HEK293 (cell line): ENCODE data around the gene GGN.
"Not testable (repeated sequence)": the region's sequence is repeated elsewhere in the genome, so short reads cannot be mapped to it uniquely, and the experiment has no call there.

Experiments
- CTCF ChIA-PET: fragments of 350-600 bp; formaldehyde crosslinking; extraction: SDS; loops from one replicate; lab custom pipeline; 2021; ENCODE audit warnings: antibody characterized with exemption; lab: Yijun Ruan, JAX
- POLR2A ChIA-PET: fragments of 300-600 bp; formaldehyde crosslinking; extraction: SDS; loops from one replicate; lab custom pipeline; 2020; ENCODE audit warnings: antibody characterized with exemption, inconsistent platforms; lab: Yijun Ruan, JAX
- H3K27ac ChIP-seq: fragments of 200-500 bp; sonication (Bioruptor generic); 2 replicates; pipeline ENCODE4 v1.5.1; 2014; ENCODE audit warnings: low read depth, low read length, control low read depth, inconsistent platforms; ENCODE audit errors: extremely low read depth
- H3K36me3 ChIP-seq, 2 experiments: fragments of 200-500 bp in 1 of 2; sonication (Bioruptor generic) in 1 of 2; 1 replicate in 1 of 2; 2 replicates in 1 of 2; pipeline ENCODE4 v1.5.1; 2014 to 2017; ENCODE audit warnings: inconsistent platforms in 2 of 2, low read length in 2 of 2; ENCODE audit not compliant: control insufficient read depth in 2 of 2, insufficient read depth in 1 of 2
- H3K4me1 ChIP-seq: fragments of 200-500 bp; sonication (Bioruptor generic); 2 replicates; pipeline ENCODE4 v1.5.1; 2014; ENCODE audit warnings: mild to moderate bottlenecking, low read length, inconsistent platforms; ENCODE audit not compliant: control insufficient read depth, insufficient read depth
- H3K4me3 ChIP-seq: 2 replicates; pipeline ENCODE4 v1.5.1; 2011; ENCODE audit warnings: low read depth, mild to moderate bottlenecking, control low read depth, low read length, moderate library complexity
- H3K9me3 ChIP-seq: fragments of 200-500 bp; sonication (Bioruptor generic); 2 replicates; pipeline ENCODE4 v1.5.1; 2014; ENCODE audit warnings: low read depth, low read length, inconsistent platforms; ENCODE audit not compliant: control insufficient read depth, insufficient read depth
- HOXD13 ChIP-seq: sonication (generic); formaldehyde crosslinking; IDR thresholded peaks from 2 replicates; pipeline ENCODE4 v1.8.0; 2022; ENCODE audit warnings: missing genetic modification reagents, borderline replicate concordance
- IKZF3 ChIP-seq: fragments of 450-650 bp; IDR thresholded peaks from 2 replicates; pipeline ENCODE4 v1.5.0; 2018; ENCODE audit warnings: missing biosample characterization, mild to moderate bottlenecking, missing genetic modification characterization, moderate library complexity
- INSM2 ChIP-seq: fragments of 450-650 bp; formaldehyde crosslinking; IDR thresholded peaks from 2 replicates; pipeline ENCODE4 v1.5.1; 2016; ENCODE audit warnings: missing biosample characterization, missing genetic modification characterization
- KLF1 ChIP-seq: fragments of 450-650 bp; formaldehyde crosslinking; IDR thresholded peaks from 2 replicates; pipeline ENCODE4 v1.5.1; 2016; ENCODE audit warnings: missing biosample characterization, missing genetic modification characterization
- KLF9 ChIP-seq: fragments of 450-650 bp; formaldehyde crosslinking; IDR thresholded peaks from 2 replicates; pipeline ENCODE4 v1.5.1; 2016; ENCODE audit warnings: missing biosample characterization, missing genetic modification characterization, low read depth
- MYNN ChIP-seq: fragments of 450-650 bp; formaldehyde crosslinking; IDR thresholded peaks from 2 replicates; pipeline ENCODE4 v1.5.1; 2016; ENCODE audit warnings: missing biosample characterization, missing genetic modification characterization, borderline replicate concordance
- SP7 ChIP-seq: fragments of 450-650 bp; formaldehyde crosslinking; IDR thresholded peaks from 2 replicates; pipeline ENCODE4 v1.5.1; 2016; ENCODE audit warnings: missing biosample characterization, missing genetic modification characterization
- WT1 ChIP-seq: fragments of 450-650 bp; formaldehyde crosslinking; IDR thresholded peaks from 2 replicates; pipeline ENCODE4 v1.5.1; 2016; ENCODE audit warnings: missing biosample characterization, missing genetic modification characterization
- ZBTB17 ChIP-seq: fragments of 450-650 bp; formaldehyde crosslinking; IDR thresholded peaks from 2 replicates; pipeline ENCODE4 v1.5.1; 2016; ENCODE audit warnings: missing biosample characterization, missing genetic modification characterization
- ZBTB26 ChIP-seq: fragments of 450-650 bp; formaldehyde crosslinking; optimal IDR thresholded peaks from 2 replicates; pipeline ENCODE3; 2016; ENCODE audit warnings: missing biosample characterization, mild to moderate bottlenecking, missing genetic modification characterization
- ZIC2 ChIP-seq: fragments of 450-650 bp; formaldehyde crosslinking; IDR thresholded peaks from 2 replicates; pipeline ENCODE4 v1.5.1; 2016; ENCODE audit warnings: missing biosample characterization, missing genetic modification characterization
- ZNF121 ChIP-seq: fragments of 450-650 bp; formaldehyde crosslinking; IDR thresholded peaks from 2 replicates; pipeline ENCODE4 v1.5.1; 2016; ENCODE audit warnings: missing biosample characterization, missing genetic modification characterization
- ZNF146 ChIP-seq: fragments of 450-650 bp; formaldehyde crosslinking; IDR thresholded peaks from 2 replicates; pipeline ENCODE4 v1.5.1; 2016; ENCODE audit warnings: missing biosample characterization, missing genetic modification characterization
- ZNF175 ChIP-seq: fragments of 450-650 bp; formaldehyde crosslinking; IDR thresholded peaks from 2 replicates; pipeline ENCODE4 v1.5.1; 2016; ENCODE audit warnings: missing biosample characterization, missing genetic modification characterization
- ZNF202 ChIP-seq: fragments of 450-650 bp; formaldehyde crosslinking; IDR thresholded peaks from 2 replicates; pipeline ENCODE4 v1.5.1; 2016; ENCODE audit warnings: missing biosample characterization, missing genetic modification characterization, borderline replicate concordance
- ZNF23 ChIP-seq: fragments of 450-650 bp; formaldehyde crosslinking; IDR thresholded peaks from 2 replicates; pipeline ENCODE4 v1.5.1; 2016; ENCODE audit warnings: missing biosample characterization, missing genetic modification characterization, borderline replicate concordance
- ZNF311 ChIP-seq: fragments of 450-650 bp; formaldehyde crosslinking; IDR thresholded peaks from 2 replicates; pipeline ENCODE4 v1.5.1; 2017; ENCODE audit warnings: missing biosample characterization, missing genetic modification characterization, borderline replicate concordance
- ZNF362 ChIP-seq: fragments of 450-650 bp; formaldehyde crosslinking; IDR thresholded peaks from 2 replicates; pipeline ENCODE4 v1.5.1; 2016; ENCODE audit warnings: missing biosample characterization, missing genetic modification characterization
- ZNF510 ChIP-seq: fragments of 450-650 bp; formaldehyde crosslinking; IDR thresholded peaks from 2 replicates; pipeline ENCODE4 v1.5.1; 2018; ENCODE audit warnings: mild to moderate bottlenecking, missing genetic modification characterization, missing biosample characterization; ENCODE audit not compliant: insufficient replicate concordance
- ZNF514 ChIP-seq: fragments of 450-650 bp; formaldehyde crosslinking; IDR thresholded peaks from 2 replicates; pipeline ENCODE4 v1.5.1; 2016; ENCODE audit warnings: missing biosample characterization, missing genetic modification characterization
- ZNF544 ChIP-seq: fragments of 450-650 bp; formaldehyde crosslinking; IDR thresholded peaks from 2 replicates; pipeline ENCODE4 v1.5.0; 2017; ENCODE audit warnings: missing biosample characterization, missing genetic modification characterization
- ZNF600 ChIP-seq: fragments of 450-650 bp; formaldehyde crosslinking; IDR thresholded peaks from 2 replicates; pipeline ENCODE4 v1.5.1; 2016; ENCODE audit warnings: missing biosample characterization, missing genetic modification characterization
- ZNF624 ChIP-seq: fragments of 450-650 bp; formaldehyde crosslinking; IDR thresholded peaks from 2 replicates; pipeline ENCODE4 v1.5.1; 2017; ENCODE audit warnings: missing biosample characterization, missing genetic modification characterization
- ZNF629 ChIP-seq: fragments of 450-650 bp; formaldehyde crosslinking; IDR thresholded peaks from 2 replicates; pipeline ENCODE4 v1.5.1; 2017; ENCODE audit warnings: missing biosample characterization, missing genetic modification characterization
- ZNF660 ChIP-seq: fragments of 450-650 bp; IDR thresholded peaks from 2 replicates; pipeline ENCODE4 v1.5.1; 2018; ENCODE audit warnings: missing biosample characterization, mild to moderate bottlenecking, missing genetic modification characterization
- ZNF670 ChIP-seq: fragments of 450-650 bp; formaldehyde crosslinking; IDR thresholded peaks from 2 replicates; pipeline ENCODE4 v1.5.1; 2016; ENCODE audit warnings: missing biosample characterization, missing genetic modification characterization, low read depth
- ZNF777 ChIP-seq: fragments of 450-650 bp; formaldehyde crosslinking; IDR thresholded peaks from 2 replicates; pipeline ENCODE4 v1.5.1; 2017; ENCODE audit warnings: missing biosample characterization, missing genetic modification characterization, borderline replicate concordance
- ZNF792 ChIP-seq: fragments of 450-650 bp; formaldehyde crosslinking; IDR thresholded peaks from 2 replicates; pipeline ENCODE4 v1.5.1; 2016; ENCODE audit warnings: missing biosample characterization, missing genetic modification characterization
- ZXDB ChIP-seq: fragments of 450-650 bp; formaldehyde crosslinking; IDR thresholded peaks from 2 replicates; pipeline ENCODE4 v1.5.1; 2016; ENCODE audit warnings: missing biosample characterization, missing genetic modification characterization

GGN gene

GRCh38 chr19:38362946-38363688 is 24.7 kb downstream of the GGN start:
- H3K4me1 ChIP-seq, H3K27ac ChIP-seq, H3K9me3 ChIP-seq, H3K4me3 ChIP-seq, H3K36me3 ChIP-seq: not testable (repeated sequence)
- POLR2A ChIA-PET = interaction anchor here (0.9 to 2.8 kb wide), 6 partner anchors 11 to 256 kb away, joined by 3 to 49 read pairs (median 8); partner anchors contain the start of genes EIF3K, FAM98C, GGN and PSMD8
- CTCF ChIA-PET = interaction anchor here (0.6 to 1.4 kb wide), 5 partner anchors 11 to 1854 kb away, joined by 3 to 5 read pairs (median 4); partner anchors contain the start of genes CATSPERG, FAM98C and PSMD8
- 0 out of 2 replicates have a peak, but pooled peaks have one; percentile 25 for TF ChIP-seq ZNF362 (tag by site-specific recombination)
- TF ChIP-seq ZNF121 (tag by site-specific recombination) = peak; percentile 94

- CTCF ChIA-PET = interaction anchor here (0.6 to 1.4 kb wide), 8 partner anchors 12 to 1855 kb away, joined by 3 to 5 read pairs (median 4); partner anchors contain the start of genes CATSPERG, FAM98C and PSMD8
- H3K36me3 ChIP-seq = no peaks in the 10 kb centered on the region; a peak in 1 of 3 replicates
- H3K27ac ChIP-seq = peak overlapping the region; percentile 58
- H3K4me3 ChIP-seq = peak overlapping the region; percentile 55
- POLR2A ChIA-PET = interaction anchor here (0.6 to 2.8 kb wide), 15 partner anchors 9 to 1040 kb away, joined by 3 to 49 read pairs (median 5); partner anchors contain the start of genes EIF3K, FAM98C, GGN and KCNK6
- H3K4me1 ChIP-seq = peaks cover 10% of the 10 kb centered on the region
- no peaks in the 10 kb centered on the region for H3K9me3 ChIP-seq
- TF ChIP-seq ZNF660 (peak; percentile 71; the same call in 1 of the 2 replicates), ZBTB26 (tag by site-specific recombination) (peak; percentile 66), ZIC2 (peak; percentile 56), ZNF544 (tag by site-specific recombination) (no peak), IKZF3 (tag by site-specific recombination) (peak; percentile 41; the same call in 1 of the 2 replicates), MYNN (tag by site-specific recombination) (0 out of 2 replicates have a peak, but pooled peaks have one; percentile 41), HOXD13 (CRISPR knock-in tag) (no peak), KLF9 (tag by site-specific recombination) (peak; percentile 99), ZBTB17 (peak; percentile 91), ZNF311 (tag by site-specific recombination) (no peak), ZNF23 (tag by site-specific recombination) (no peak), SP7 (tag by site-specific recombination) (peak; percentile 77), ZNF202 (tag by site-specific recombination) (no peak), ZNF792 (tag by site-specific recombination) (0 out of 2 replicates have a peak, but pooled peaks have one; percentile 77), ZNF514 (tag by site-specific recombination) (no peak), ZXDB (tag by site-specific recombination) (peak; percentile 66), ZNF175 (tag by site-specific recombination) (no peak), ZNF146 (tag by site-specific recombination) (no peak), ZNF777 (tag by site-specific recombination) (peak; percentile 29; the same call in 1 of the 2 replicates), ZNF629 (tag by site-specific recombination) (peak; percentile 59; the same call in 1 of the 2 replicates), WT1 (tag by site-specific recombination) (peak; percentile 73; the same call in 1 of the 2 replicates), ZNF670 (tag by site-specific recombination) (no peak), INSM2 (tag by site-specific recombination) (no peak), ZNF600 (tag by site-specific recombination) (peak; percentile 100), ZNF624 (tag by site-specific recombination) (0 out of 2 replicates have a peak, but pooled peaks have one; percentile 14), KLF1 (tag by site-specific recombination) (peak; percentile 90), ZNF510 (tag by site-specific recombination) (no peak)
These were observed 25.5 kb downstream of the GGN start for GRCh38 chr19:38362076-38362945.
